ENCODE measurements around the gene FHDC1.

The FHDC1 gene

DNA sequence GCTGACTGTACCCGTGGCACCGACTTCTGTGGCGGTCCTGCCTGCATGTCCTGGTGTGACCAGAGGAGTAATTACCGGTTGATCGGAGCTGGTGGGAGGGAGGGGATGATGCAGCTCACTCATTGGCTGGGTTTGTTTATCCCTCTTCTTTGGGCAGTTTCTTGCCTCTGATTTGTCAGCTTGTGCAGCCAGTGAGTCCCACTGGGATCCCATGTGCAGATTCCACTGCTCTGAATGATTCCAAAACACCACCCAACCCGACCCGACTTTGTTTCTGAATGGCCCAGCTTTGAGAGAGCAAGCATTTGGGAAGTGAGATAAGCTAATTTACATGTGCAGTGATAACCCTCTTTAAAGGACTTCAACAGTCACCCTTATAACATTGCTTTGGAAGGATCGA lies 13.8 kb downstream of the FHDC1 start:
- H3K4me3 ChIP-seq (ENCODE audit: low read depth, low read length): no peak overlapping the region
- TF ChIP-seq, protein P1, sequence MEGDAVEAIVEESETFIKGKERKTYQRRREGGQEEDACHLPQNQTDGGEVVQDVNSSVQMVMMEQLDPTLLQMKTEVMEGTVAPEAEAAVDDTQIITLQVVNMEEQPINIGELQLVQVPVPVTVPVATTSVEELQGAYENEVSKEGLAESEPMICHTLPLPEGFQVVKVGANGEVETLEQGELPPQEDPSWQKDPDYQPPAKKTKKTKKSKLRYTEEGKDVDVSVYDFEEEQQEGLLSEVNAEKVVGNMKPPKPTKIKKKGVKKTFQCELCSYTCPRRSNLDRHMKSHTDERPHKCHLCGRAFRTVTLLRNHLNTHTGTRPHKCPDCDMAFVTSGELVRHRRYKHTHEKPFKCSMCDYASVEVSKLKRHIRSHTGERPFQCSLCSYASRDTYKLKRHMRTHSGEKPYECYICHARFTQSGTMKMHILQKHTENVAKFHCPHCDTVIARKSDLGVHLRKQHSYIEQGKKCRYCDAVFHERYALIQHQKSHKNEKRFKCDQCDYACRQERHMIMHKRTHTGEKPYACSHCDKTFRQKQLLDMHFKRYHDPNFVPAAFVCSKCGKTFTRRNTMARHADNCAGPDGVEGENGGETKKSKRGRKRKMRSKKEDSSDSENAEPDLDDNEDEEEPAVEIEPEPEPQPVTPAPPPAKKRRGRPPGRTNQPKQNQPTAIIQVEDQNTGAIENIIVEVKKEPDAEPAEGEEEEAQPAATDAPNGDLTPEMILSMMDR (IDR thresholded peaks at IDR 0.05; ENCODE audit: low read depth, low read length, missing control alignments): no peak
- DNase-seq (ENCODE audit: low read depth): no peak

DNA sequence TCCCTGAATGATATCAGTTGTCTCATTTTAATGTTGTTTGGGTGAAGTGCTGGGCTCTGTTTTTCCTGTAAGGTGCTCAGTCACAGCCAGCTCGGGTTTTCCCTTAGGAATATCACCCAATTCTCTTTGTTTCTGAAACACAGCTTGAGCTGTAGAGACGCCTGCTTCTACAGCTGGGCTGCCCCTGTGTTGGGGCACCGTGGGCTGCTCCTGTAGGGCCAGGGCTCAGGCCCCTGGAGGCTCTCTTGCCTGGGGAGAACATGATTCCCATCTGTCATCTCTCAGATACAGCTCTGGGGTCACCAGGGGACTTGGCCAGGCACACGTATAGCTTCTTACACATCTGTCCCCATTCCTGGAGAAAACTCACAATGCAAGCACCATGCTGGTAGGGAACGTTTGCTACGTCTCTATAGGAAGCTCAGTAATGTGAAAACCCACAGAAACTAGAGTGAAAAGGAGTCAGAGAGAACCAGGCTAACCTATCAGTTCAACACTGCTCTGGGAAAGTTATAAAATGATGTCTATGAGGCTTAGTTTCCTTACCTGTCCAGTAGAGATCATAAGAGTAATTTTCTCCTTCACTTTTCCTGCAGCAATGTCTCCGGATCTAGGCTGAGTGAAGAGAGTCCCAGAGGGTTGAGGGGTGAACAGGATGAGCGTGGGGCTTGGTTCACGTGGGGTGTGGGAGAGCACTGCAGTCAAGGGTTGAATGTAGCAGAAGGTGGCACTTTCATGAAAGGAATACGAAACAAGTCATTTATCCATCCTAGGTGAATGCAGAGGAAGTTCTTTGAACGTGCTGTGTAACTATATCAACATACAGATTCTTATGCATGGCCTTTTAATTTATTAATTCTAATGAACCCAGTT lies 14.5 kb downstream of the FHDC1 start:
- DNase-seq (ENCODE audit: low read depth): no peak
- TF ChIP-seq, protein P1 (IDR thresholded peaks at IDR 0.05; ENCODE audit: low read depth, low read length, missing control alignments): no peak
- H3K4me3 ChIP-seq (ENCODE audit: low read depth, low read length): no peak overlapping the region

DNA sequence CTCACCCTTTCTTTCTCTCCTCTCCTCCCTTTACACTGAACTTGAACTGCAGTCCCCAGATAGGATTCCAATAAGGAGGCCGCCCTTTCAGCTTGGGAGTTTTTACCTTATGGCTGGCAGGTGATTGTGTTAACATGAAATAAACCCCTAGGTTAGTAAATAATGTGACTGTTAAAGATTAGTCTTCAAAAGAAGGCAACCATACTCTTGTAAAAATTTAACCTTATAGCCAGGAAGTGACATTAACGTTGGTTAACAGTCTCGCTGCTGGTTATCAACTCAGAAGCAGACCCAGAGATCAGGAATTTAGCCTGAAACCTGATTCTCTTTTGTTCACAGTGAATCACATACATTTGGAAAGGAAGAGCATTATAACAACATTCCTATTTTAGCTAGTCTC lies 15.2 kb downstream of the FHDC1 start:
- H3K4me3 ChIP-seq (ENCODE audit: low read depth, low read length): no peak overlapping the region
- no peak for DNase-seq (ENCODE audit: low read depth)
- TF ChIP-seq, protein P1 (IDR thresholded peaks at IDR 0.05; ENCODE audit: low read depth, low read length, missing control alignments): no peak

DNA sequence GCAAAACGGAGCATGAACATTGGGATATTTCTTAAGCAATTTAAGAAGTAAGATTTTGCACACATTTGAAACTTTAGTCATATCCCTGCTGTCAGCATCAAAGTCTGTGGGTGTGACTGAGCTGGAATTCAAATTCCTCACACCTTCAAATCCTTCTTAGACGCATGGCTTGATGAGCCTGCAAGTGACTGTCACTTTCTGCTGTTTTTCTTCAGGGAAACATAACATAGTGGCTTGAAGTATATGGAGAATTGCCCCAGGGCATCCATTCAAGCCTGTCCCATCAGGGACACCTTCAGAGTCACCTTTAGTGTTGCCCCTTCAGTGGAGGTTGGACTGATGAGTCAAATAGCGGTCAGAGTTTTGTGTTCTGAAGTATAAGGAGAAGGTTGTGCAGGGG lies 17.4 kb downstream of the FHDC1 start:
- DNase-seq (ENCODE audit: low read depth): no peak
- TF ChIP-seq, protein P1 (IDR thresholded peaks at IDR 0.05; ENCODE audit: low read depth, low read length, missing control alignments): no peak
- H3K4me3 ChIP-seq (ENCODE audit: low read depth, low read length): no peak overlapping the region

- TF ChIP-seq, protein P1 (IDR thresholded peaks at IDR 0.05; ENCODE audit: low read depth, low read length, missing control alignments): no peak
- H3K4me3 ChIP-seq (ENCODE audit: low read depth, low read length): no peak overlapping the region
- DNase-seq (ENCODE audit: low read depth): no peak
Measured at GRCh38 chr4:152954741-152955140, 18.6 kb downstream of the FHDC1 start.

DNA sequence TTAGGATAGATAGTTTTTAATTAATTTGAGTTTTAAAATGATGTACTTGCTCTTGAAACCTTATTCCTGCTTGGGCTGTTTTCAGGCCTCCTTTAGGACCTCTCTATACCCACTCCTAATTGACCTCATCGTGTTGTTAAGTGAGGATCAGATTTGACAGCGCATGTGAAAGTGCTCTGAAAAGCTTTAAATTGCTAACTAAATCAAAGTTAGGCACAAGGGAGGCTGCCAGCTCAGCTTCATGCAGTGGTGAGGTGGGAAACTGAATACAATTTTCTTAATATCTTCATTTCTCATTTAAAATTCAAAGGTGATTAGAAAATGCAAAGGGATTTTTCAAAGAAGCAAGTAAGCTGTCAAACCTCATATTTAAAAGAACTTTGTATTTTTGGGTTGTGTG lies 20.0 kb downstream of the FHDC1 start:
- TF ChIP-seq, protein P1 (IDR thresholded peaks at IDR 0.05; ENCODE audit: low read depth, low read length, missing control alignments): no peak
- H3K4me3 ChIP-seq (ENCODE audit: low read depth, low read length): no peak overlapping the region
- DNase-seq (ENCODE audit: low read depth): no peak

Data from GM12864 (cell line).